Measurements from ENCODE around the gene TAF1. TPM values are rescaled to one million over a fixed set of nuclear protein-coding genes. Genes with fewer than 3 reads are reported as not detected.
"Not testable (repeated sequence)": the region's sequence is repeated elsewhere in the genome, so short reads cannot be mapped to it uniquely, and the experiment has no call there.

Gene TAF1
- total and polyA plus RNA-seq, 4 donors, result 9.5 to 77.4 (median 25.7) TPM

- no peak for DNase-seq
- no peaks in the 10 kb centered on the region for H3K4me1 ChIP-seq (ENCODE audit: control insufficient read depth in 5 of 5, insufficient read depth in 5 of 5, low read length in 5 of 5)
- H3K27me3 ChIP-seq (ENCODE audit: control insufficient read depth in 3 of 3, insufficient read depth in 3 of 3, low read length in 2 of 3), result no peaks in the 10 kb centered on the region
- H3K9ac ChIP-seq (ENCODE audit: insufficient read depth in 1 of 2, low read length in 2 of 2), result no peak overlapping the region
- WGBS, 2 donors, result 64% methylated on average over 1 of the region's 1 CpG
- H3K36me3 ChIP-seq (ENCODE audit: control insufficient read depth in 4 of 4, insufficient read depth in 4 of 4, low read length in 4 of 4), result no peaks in the 10 kb centered on the region
- H3K4me3 ChIP-seq, result no peak overlapping the region
- ATAC-seq (ENCODE audit: insufficient read depth, low FRiP score), result no peak
- H3K27ac ChIP-seq (ENCODE audit: low read depth in 1 of 2, low read length in 1 of 2), result no peak overlapping the region
- peaks cover 0 to 5% (median 0%) of the 10 kb centered on the region in 4 donors for H3K9me3 ChIP-seq (ENCODE audit: control insufficient read depth in 4 of 4, insufficient read depth in 3 of 4, low read length in 3 of 4)
- TF ChIP-seq CTCF (IDR thresholded peaks at IDR 0.05; ENCODE audit: control extremely low read depth, extremely low read depth), result no peak
Observed at GRCh38 chrX:71504346-71504745, 138.2 kb downstream of the TAF1 start.

- TF ChIP-seq CTCF (IDR thresholded peaks at IDR 0.05; ENCODE audit: control extremely low read depth, extremely low read depth), result no peak
- no peak overlapping the region for H3K9ac ChIP-seq (ENCODE audit: insufficient read depth in 1 of 2, low read length in 2 of 2)
- WGBS, 2 donors, result 71 to 90% methylated on average over 1 of the region's 1 CpG
- H3K4me1 ChIP-seq (ENCODE audit: control insufficient read depth in 5 of 5, insufficient read depth in 5 of 5, low read length in 5 of 5), result no peaks in the 10 kb centered on the region
- no peaks in the 10 kb centered on the region for H3K27me3 ChIP-seq (ENCODE audit: control insufficient read depth in 3 of 3, insufficient read depth in 3 of 3, low read length in 2 of 3)
- H3K27ac ChIP-seq (ENCODE audit: low read depth in 1 of 2, low read length in 1 of 2), result no peak overlapping the region
- DNase-seq, result no peak
- no peak for ATAC-seq (ENCODE audit: insufficient read depth, low FRiP score)
- H3K36me3 ChIP-seq (ENCODE audit: control insufficient read depth in 4 of 4, insufficient read depth in 4 of 4, low read length in 4 of 4), result no peaks in the 10 kb centered on the region
- H3K9me3 ChIP-seq (ENCODE audit: control insufficient read depth in 4 of 4, insufficient read depth in 3 of 4, low read length in 3 of 4), result no peaks in the 10 kb centered on the region
- H3K4me3 ChIP-seq, result no peak overlapping the region
Observed at GRCh38 chrX:71509289-71509688, 143.1 kb downstream of the TAF1 start.

- Histone ChIP-seq H3K9ac (ENCODE audit: insufficient read depth in 1 of 2, low read length in 2 of 2) (no peak overlapping the region), H3K9me3 (ENCODE audit: control insufficient read depth in 4 of 4, insufficient read depth in 3 of 4, low read length in 3 of 4) (no peaks in the 10 kb centered on the region), H3K36me3 (ENCODE audit: control insufficient read depth in 4 of 4, insufficient read depth in 4 of 4, low read length in 4 of 4) (no peaks in the 10 kb centered on the region), H3K27ac (ENCODE audit: low read depth in 1 of 2, low read length in 1 of 2) (no peak overlapping the region), H3K4me3 (no peak overlapping the region), H3K4me1 (ENCODE audit: control insufficient read depth in 5 of 5, insufficient read depth in 5 of 5, low read length in 5 of 5) (peaks cover 0 to 2% (median 0%) of the 10 kb centered on the region in 5 donors), H3K27me3 (ENCODE audit: control insufficient read depth in 3 of 3, insufficient read depth in 3 of 3, low read length in 2 of 3) (no peaks in the 10 kb centered on the region)
- 95 to 100% methylated on average over 2 of the region's 2 CpGs for WGBS, 2 donors
- no peak for ATAC-seq (ENCODE audit: insufficient read depth, low FRiP score)
- TF ChIP-seq CTCF (IDR thresholded peaks at IDR 0.05; ENCODE audit: control extremely low read depth, extremely low read depth), result no peak
- DNase-seq, result no peak
Observed at GRCh38 chrX:71510161-71510560, 144.0 kb downstream of the TAF1 start.

GRCh38 chrX:71513731-71514130, 147.6 kb downstream of the TAF1 start:
- not testable (repeated sequence) for H3K27ac ChIP-seq (ENCODE audit: low read depth in 1 of 2, low read length in 1 of 2); H3K4me1 ChIP-seq (ENCODE audit: control insufficient read depth in 5 of 5, insufficient read depth in 5 of 5, low read length in 5 of 5); DNase-seq; H3K36me3 ChIP-seq (ENCODE audit: control insufficient read depth in 4 of 4, insufficient read depth in 4 of 4, low read length in 4 of 4); ATAC-seq (ENCODE audit: insufficient read depth, low FRiP score); H3K4me3 ChIP-seq; H3K9me3 ChIP-seq (ENCODE audit: control insufficient read depth in 4 of 4, insufficient read depth in 3 of 4, low read length in 3 of 4); H3K27me3 ChIP-seq (ENCODE audit: control insufficient read depth in 3 of 3, insufficient read depth in 3 of 3, low read length in 2 of 3); H3K9ac ChIP-seq (ENCODE audit: insufficient read depth in 1 of 2, low read length in 2 of 2)
- WGBS, 2 donors, result 92 to 98% methylated on average over 4 of the region's 4 CpGs

Measured in lung (tissue), 12 donors.